ES-I3 (cell line): ENCODE results near the gene DOLK.

Experiments
- H3K36me3 ChIP-seq: 2 replicates; pipeline ENCODE4 v1.6.1; 2013; ENCODE audit warnings: mild to moderate bottlenecking, low read length, control low read depth, moderate library complexity; ENCODE audit not compliant: insufficient read depth
- H3K4me1 ChIP-seq: 2 replicates; pipeline ENCODE4 v1.6.1; 2013; ENCODE audit warnings: mild to moderate bottlenecking, control low read depth, low read length; ENCODE audit not compliant: insufficient read depth
- H3K9ac ChIP-seq: 2 replicates; pipeline ENCODE4 v1.6.1; 2013; ENCODE audit warnings: low read depth, mild to moderate bottlenecking, low read length, moderate library complexity
- H3K9me3 ChIP-seq: 2 replicates; pipeline ENCODE4 v1.6.1; 2013; ENCODE audit warnings: mild to moderate bottlenecking, low read length, moderate library complexity; ENCODE audit not compliant: control insufficient read depth, insufficient read depth

Gene DOLK

GRCh38 chr9:128920381-128921058 is 26.9 kb downstream of the DOLK start, which contains the start of gene PHYHD1:
PHYHD1 (plus strand) TSS chr9:128920982; CDS start chr9:128922324, 1,342 bp downstream.
- Histone ChIP-seq H3K4me1 (peaks cover 18% of the 10 kb centered on the region; the same call in 1 of the 2 replicates), H3K9me3 (no peaks in the 10 kb centered on the region), H3K36me3 (peaks cover 11% of the 10 kb centered on the region; the same call in 1 of the 2 replicates), H3K9ac (peak within 1 kb of the TSS; percentile 76)

- H3K4me1 ChIP-seq, result peaks cover 18% of the 10 kb centered on the region; the same call in 1 of the 2 replicates
- H3K36me3 ChIP-seq, result peaks cover 11% of the 10 kb centered on the region
- H3K9ac ChIP-seq, result no peak overlapping the region
- no peaks in the 10 kb centered on the region for H3K9me3 ChIP-seq
These were observed 27.9 kb downstream of the DOLK start for GRCh38 chr9:128919402-128920089.

GRCh38 chr9:128918921-128919320 is 28.5 kb downstream of the DOLK start:
- H3K9ac ChIP-seq, result no peak overlapping the region
- peaks cover 11% of the 10 kb centered on the region for H3K36me3 ChIP-seq
- peaks cover 18% of the 10 kb centered on the region; the same call in 1 of the 2 replicates for H3K4me1 ChIP-seq
- no peaks in the 10 kb centered on the region for H3K9me3 ChIP-seq

GRCh38 chr9:128917151-128917849 is 30.1 kb downstream of the DOLK start:
- Histone ChIP-seq H3K9ac (no peak overlapping the region), H3K36me3 (peaks cover 11% of the 10 kb centered on the region), H3K4me1 (peaks cover 27% of the 10 kb centered on the region), H3K9me3 (no peaks in the 10 kb centered on the region)

GRCh38 chr9:128916745-128917144 is 30.7 kb downstream of the DOLK start:
- H3K9me3 ChIP-seq, result no peaks in the 10 kb centered on the region
- peaks cover 29% of the 10 kb centered on the region for H3K4me1 ChIP-seq
- H3K9ac ChIP-seq, result no peak overlapping the region
- peaks cover 11% of the 10 kb centered on the region for H3K36me3 ChIP-seq

- H3K36me3 ChIP-seq, result peaks cover 11% of the 10 kb centered on the region
- no peaks in the 10 kb centered on the region for H3K9me3 ChIP-seq
- peaks cover 30% of the 10 kb centered on the region for H3K4me1 ChIP-seq
These were observed 31.2 kb downstream of the DOLK start for GRCh38 chr9:128916204-128916603.

GRCh38 chr9:128913995-128914772 is 33.2 kb downstream of the DOLK start:
- H3K36me3 ChIP-seq, result peaks cover 10% of the 10 kb centered on the region
- H3K4me1 ChIP-seq, result peaks cover 28% of the 10 kb centered on the region
- H3K9ac ChIP-seq, result no peak overlapping the region
- H3K9me3 ChIP-seq, result no peaks in the 10 kb centered on the region

More at GRCh38 chr9:128916204-128916603, 31.2 kb downstream of the DOLK start:
- no peak overlapping the region for H3K9ac ChIP-seq

- Histone ChIP-seq H3K9me3 (no peaks in the 10 kb centered on the region), H3K36me3 (peaks cover 8% of the 10 kb centered on the region), H3K4me1 (peaks cover 26% of the 10 kb centered on the region), H3K9ac (0 out of 2 replicates have a peak overlapping the region, but pooled peaks have one; percentile 4)
These were observed 34.1 kb downstream of the DOLK start for GRCh38 chr9:128913048-128913900.

GRCh38 chr9:128912270-128912853 is 35.0 kb downstream of the DOLK start:
- Histone ChIP-seq H3K9me3 (no peaks in the 10 kb centered on the region), H3K36me3 (no peaks in the 10 kb centered on the region; the same call in none of the 2 replicates), H3K9ac (0 out of 2 replicates have a peak overlapping the region, but pooled peaks have one; percentile 23), H3K4me1 (peaks cover 26% of the 10 kb centered on the region)

- Histone ChIP-seq H3K9ac (peak overlapping the region; percentile 23; the same call in 1 of the 2 replicates), H3K36me3 (no peaks in the 10 kb centered on the region; the same call in none of the 2 replicates), H3K9me3 (no peaks in the 10 kb centered on the region), H3K4me1 (peaks cover 26% of the 10 kb centered on the region)
These were observed 35.8 kb downstream of the DOLK start for GRCh38 chr9:128911529-128912035.

- Histone ChIP-seq H3K9ac (no peak overlapping the region), H3K36me3 (no peaks in the 10 kb centered on the region; the same call in none of the 2 replicates)
These were observed 36.5 kb downstream of the DOLK start for GRCh38 chr9:128910906-128911305.

GRCh38 chr9:128909859-128910258 is 37.5 kb downstream of the DOLK start:
- Histone ChIP-seq H3K9ac (no peak overlapping the region), H3K4me1 (peaks cover 26% of the 10 kb centered on the region), H3K9me3 (no peaks in the 10 kb centered on the region), H3K36me3 (no peaks in the 10 kb centered on the region; the same call in none of the 2 replicates)

More at GRCh38 chr9:128910906-128911305, 36.5 kb downstream of the DOLK start:
- Histone ChIP-seq H3K9me3 (no peaks in the 10 kb centered on the region), H3K4me1 (peaks cover 26% of the 10 kb centered on the region)
